ENCODE measurements around the gene SPOCK1.

DNA sequence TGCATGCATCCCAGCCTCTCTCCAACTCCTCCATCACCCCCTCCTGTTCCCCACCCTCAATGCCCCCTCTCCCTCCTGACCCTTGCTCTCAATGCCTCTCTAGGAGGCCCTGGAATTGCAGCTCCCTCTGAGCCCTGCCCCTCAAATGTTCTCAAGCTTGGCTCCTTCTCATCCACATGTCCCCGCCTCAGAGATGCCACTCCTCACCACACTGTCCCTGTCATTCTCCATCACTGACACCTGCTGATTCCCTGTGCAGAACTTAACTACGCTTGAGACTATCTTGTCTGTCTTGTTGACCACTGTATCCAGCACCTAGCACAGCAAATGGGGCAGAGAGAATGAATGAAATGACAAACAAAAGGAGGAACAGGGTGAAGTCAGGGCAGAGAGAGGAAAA, 314.4 kb downstream of the SPOCK1 start:
- TF ChIP-seq POLR2AphosphoS5 (IDR thresholded peaks at IDR 0.05; ENCODE audit: borderline replicate concordance, low read depth, low read length): no peak
- TF ChIP-seq FOXP2 (optimal IDR thresholded peaks at IDR 0.05; ENCODE audit: control extremely low read depth, extremely low read length, insufficient read depth): no peak

Measured in SK-N-MC (cell line).